NCI-H146 treated with DMSO at 0.1 percent for 48 hours (cell line): ENCODE measurements around the gene TTLL5.

Experiments used
- DNase-seq: peaks from one replicate; lab custom pipeline; 2025; ENCODE audit not compliant: unreplicated experiment; lab: John Stamatoyannopoulos, UW

The TTLL5 gene, protein sequence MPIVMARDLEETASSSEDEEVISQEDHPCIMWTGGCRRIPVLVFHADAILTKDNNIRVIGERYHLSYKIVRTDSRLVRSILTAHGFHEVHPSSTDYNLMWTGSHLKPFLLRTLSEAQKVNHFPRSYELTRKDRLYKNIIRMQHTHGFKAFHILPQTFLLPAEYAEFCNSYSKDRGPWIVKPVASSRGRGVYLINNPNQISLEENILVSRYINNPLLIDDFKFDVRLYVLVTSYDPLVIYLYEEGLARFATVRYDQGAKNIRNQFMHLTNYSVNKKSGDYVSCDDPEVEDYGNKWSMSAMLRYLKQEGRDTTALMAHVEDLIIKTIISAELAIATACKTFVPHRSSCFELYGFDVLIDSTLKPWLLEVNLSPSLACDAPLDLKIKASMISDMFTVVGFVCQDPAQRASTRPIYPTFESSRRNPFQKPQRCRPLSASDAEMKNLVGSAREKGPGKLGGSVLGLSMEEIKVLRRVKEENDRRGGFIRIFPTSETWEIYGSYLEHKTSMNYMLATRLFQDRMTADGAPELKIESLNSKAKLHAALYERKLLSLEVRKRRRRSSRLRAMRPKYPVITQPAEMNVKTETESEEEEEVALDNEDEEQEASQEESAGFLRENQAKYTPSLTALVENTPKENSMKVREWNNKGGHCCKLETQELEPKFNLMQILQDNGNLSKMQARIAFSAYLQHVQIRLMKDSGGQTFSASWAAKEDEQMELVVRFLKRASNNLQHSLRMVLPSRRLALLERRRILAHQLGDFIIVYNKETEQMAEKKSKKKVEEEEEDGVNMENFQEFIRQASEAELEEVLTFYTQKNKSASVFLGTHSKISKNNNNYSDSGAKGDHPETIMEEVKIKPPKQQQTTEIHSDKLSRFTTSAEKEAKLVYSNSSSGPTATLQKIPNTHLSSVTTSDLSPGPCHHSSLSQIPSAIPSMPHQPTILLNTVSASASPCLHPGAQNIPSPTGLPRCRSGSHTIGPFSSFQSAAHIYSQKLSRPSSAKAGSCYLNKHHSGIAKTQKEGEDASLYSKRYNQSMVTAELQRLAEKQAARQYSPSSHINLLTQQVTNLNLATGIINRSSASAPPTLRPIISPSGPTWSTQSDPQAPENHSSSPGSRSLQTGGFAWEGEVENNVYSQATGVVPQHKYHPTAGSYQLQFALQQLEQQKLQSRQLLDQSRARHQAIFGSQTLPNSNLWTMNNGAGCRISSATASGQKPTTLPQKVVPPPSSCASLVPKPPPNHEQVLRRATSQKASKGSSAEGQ (N-terminal part only)

DNA sequence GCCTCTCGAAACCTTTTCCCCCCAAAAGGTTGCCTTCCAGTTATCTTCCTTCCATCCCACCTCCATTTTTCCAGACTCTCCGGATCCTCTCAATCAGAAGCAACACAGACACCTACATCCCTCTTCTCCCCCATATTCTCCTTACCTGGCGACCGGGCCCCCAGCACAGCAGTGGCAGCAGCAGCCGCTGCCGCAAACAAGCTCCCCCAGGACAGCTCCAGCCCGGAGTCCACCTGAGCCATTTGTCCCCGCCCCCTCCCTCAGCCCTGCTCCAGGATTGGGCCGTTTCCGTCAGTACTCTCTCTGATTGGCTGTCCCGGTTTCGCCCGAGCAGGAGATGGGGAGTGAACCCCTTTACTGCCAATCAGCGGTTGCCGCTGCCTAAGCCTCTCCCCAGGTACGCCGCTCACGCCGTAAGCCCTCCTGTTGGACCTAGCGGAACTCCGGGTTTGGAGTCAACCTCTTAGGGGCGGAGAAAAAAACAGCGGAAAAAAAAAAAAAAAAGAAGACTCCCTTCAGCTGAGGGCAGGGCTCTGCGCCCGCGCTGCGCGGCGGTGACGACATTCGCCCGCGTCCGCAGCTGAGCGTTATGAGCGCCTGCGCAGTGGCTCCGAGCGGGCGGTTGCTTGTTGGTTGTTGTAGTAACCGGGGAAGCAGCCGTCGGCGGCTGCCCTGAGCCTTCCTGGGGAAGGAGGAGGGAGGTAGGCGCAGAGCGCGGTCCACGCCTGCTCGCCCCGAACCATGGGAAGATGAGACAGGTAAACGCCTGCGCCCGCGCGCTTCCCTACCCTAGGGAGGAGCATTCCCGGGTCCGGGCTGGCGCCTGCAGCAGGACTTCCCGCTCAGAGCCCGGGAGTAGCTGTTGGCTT, at the start of gene TTLL5, which contains the start of gene ERG28:
TTLL5 (plus strand) TSS at position 617 of the 869 bp plus-strand sequence. CDS start 1,904 bp downstream, outside the sequence.
ERG28 (minus strand) TSS at position 247 of the 869 bp plus-strand sequence. CDS start 3,374 bp downstream, outside the sequence.
- DNase-seq = peak; percentile 94

DNA sequence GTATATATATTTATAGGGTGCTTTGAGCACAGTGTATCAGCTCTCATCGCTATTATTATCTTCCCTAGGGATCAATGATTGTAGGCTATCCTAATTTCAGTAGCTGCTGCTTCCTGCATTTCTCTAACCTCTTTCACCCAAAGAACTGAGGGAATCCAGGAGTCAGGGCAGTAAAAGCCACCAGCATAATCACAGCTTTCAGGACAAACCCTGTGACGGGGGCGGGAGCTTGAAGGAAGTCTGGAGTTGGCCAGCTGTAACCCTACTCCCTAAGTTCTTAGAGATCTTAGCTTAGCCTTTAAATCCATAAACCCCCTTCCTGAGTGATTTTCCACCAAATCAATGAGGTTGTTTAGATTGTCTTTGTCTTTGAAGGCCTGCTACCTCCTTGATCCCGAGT, 48.9 kb upstream of the TTLL5 start:
- no peak for DNase-seq

DNA sequence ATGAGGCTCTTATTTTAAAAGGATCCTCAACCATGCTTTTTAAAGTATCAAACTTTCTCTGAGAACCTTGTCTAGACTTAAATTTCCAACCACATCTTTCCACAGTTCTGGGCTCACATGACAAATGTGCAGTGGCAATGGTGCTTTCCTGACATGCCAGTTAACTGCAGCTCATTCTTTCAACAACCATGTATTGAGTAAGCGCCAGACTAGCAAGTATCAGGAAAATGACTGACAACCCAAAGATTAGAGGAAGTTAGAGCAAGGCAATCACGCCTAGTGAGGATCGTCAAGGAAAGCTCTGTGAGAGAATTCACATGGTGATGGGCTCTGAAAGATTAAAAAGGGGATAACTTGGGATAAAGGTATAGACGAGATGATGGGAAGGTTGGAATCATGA, 46.9 kb upstream of the TTLL5 start:
- no peak for DNase-seq

DNA sequence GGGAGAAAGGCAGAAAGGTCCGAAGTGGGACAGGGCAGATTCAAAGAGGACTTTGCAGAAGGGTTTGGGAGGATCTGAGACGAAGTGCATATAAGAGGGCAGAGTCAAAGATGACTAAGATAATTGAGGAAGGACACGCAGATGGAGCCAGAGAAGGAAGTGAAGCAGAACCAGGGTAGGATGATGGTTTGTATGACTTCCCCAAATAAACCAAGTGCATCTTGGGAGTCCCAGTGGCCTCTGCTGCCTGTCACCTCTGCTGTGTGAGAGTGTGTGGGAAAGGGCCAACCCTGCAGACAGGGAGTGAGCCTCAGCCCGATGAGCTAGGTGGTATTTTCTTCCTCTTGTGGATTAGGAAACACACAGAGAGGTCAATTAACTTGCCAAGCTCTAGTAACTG, 45.8 kb upstream of the TTLL5 start:
- no peak for DNase-seq

DNA sequence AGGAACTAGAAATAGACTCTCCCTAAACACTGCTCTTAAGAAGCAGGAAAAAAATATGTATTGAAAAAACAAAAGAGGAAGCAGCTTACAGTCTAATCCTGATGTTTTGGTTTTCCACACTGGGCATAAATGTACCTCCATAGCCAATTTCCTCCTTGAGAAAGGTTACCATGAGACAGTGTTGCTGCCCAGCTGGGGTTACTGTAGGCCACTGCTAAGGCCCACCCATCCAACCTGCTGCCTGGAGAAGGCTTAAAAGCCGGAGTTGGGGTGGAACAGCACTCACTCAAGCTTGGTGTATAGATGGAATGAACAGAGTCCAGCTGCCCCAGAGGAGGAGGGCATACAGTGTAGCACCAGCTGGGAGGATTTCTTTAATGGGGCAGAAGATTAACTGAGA, 41.5 kb upstream of the TTLL5 start:
- no peak for DNase-seq

DNA sequence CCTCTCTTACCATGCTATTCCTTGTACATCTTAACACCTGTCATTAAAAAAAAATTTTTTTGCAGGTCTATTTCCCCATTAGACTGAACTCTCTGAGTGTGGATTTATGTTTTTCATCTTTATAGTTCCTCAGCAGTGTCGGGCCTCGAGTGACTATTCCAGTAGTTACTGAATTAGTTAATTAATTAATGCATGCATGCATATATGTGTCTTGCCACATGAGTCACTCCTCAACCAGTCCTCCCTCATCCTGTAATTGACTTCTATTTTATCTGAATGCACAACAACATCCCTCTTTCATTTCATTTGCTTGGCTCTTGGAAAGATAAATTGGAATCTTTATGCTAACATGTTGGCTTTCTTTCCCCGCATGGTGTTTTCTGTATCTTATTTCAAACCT, 36.0 kb upstream of the TTLL5 start:
- no peak for DNase-seq

DNA sequence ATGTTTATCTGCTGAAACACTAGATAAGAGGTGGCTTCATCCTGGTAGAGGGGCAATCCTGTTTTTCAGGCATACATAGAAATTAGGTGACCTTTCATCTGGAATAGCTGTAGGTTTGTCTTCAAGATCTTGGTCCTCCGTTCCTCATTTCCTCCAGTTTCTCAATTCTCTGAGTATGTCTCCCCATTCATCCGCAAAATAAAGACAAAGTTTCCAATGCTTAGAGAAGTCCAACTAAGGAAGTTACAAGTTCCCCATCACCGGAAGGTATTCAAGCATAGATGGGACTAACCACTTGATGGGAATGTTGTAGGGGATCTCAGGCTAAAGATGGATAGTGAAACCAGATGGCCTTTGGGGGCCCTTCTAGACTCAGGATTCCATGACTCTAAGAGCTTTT, 34.6 kb upstream of the TTLL5 start:
- no peak for DNase-seq

DNA sequence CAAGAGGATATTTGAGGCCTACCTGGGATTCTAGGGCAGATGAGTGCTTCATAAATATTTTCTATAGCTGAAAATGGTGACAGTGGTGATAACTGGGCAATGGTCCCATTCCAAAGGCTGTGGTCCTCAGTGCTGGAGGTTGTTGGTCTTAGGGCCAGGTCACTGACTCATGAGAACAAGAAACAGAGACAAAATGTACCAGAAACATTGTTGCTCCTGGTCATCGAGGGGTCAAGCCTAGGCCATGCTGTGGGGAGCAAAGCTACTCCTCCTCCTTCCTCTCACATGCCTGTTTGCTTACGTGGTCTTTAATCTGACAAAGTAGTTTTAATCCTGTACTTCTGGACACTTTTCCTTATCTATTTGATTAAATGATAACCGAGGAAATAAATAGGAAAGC, 34.2 kb upstream of the TTLL5 start:
- no peak for DNase-seq

DNA sequence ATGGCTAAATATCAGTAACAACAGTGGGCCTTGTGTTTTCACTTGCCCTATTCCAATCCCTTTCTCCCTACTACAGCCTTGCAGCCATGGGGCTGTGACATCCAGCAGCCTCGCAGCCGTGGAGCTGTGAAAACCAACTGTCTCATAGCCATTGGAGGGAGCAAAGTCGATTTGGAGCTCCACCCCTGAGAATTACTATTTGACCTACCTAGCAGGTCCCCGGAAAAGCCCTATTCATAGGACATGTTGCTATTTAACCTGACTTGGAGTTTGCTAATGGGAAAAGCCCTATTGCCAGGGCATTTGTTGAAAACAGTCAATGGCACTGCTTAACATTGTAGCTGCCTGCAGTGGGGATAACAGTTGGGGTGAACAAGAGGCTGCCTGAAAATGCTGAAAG, 33.6 kb upstream of the TTLL5 start:
- DNase-seq = no peak

DNA sequence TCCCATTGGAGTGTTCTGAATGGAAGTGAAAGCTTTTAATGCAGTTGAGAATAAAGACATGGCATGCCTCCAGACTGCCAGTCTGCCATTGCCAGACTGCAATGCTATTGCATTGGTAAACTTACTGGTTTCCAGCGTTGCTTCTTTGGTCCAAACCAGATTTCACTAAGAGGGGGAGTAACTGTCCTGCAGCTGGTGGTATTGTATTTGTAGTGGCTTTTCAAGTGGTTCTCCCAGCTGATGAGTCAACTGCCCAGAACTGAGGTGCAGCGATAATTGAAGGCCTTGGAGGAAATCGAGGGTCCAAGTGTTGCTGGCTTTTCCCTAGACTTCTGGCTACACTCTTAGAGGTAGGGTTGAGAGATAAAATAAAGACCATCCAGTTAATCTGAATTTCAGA, 32.2 kb upstream of the TTLL5 start:
- DNase-seq = no peak

DNA sequence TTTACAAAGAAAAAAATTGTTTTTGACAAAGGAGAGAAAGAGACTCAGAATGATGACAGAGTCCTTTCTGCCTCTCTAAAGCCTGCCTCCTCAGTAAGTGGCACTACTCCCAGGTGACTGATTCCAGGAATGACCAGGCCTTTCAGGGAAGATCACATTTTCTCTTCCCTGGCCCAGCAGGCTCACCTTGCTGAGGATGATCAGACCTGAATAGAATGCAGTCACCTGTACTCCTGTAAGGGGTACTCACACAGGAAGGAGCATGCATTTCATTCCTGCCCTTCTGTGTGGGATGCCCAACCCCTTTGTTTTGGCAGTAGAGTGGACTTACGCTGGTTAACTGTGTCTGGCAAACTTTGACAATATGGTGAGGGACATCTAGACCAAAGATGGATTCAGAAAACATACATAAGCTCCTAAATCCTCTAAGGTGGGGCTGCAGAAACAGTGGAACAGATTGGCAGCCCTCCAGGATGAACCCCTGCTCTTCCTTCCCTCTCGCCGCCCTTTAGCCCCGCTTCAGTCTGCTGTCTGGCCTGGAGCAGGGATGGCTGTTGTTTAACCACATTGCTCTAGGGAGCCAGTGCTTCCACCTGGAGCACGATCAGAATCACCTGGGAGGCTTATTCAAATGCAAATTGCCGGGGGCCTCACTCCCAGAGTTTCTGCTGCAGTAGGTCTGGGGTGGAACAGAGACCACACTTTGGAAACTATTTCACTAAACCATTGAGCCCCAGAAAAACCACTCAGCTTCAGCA, 30.2 kb upstream of the TTLL5 start:
- DNase-seq = peak; percentile 1

DNA sequence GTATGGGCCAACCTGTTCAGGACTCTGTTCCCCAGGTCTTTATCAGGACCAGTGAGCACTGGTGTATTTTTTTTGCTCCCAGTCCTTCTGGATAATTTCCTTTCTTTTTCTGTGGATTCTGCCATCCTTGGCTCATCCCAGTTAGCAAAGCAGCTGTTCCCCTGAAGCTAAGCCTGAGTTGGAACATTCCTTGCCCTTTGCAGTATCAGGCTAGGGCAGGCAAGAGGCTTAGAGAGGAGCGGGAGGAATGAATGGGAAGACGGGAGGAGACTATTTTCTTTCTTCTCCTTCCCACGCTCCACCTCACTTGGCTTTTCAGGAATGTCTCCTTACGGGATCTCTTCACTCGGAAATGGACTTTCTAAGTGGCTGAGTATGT, 29.6 kb upstream of the TTLL5 start:
- DNase-seq = no peak

DNA sequence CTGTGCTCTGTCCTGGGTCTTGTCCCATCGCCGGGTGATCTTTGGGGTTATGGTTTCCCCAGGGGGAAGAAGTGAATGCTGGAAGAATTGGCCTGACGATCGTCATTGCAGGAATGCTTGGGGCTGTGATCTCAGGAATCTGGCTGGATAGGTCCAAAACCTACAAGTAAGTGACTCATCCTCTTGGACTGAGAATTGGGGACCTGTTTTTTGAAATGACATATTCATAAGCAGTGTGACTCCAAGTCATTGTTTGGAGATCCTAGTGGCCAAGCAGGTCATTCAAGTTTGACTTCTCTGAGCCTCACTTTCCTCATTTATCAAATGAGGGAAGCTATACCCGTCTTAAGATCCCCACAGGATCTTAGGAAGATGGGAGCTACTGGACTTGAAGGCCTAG, 26.2 kb upstream of the TTLL5 start:
- no peak for DNase-seq

DNA sequence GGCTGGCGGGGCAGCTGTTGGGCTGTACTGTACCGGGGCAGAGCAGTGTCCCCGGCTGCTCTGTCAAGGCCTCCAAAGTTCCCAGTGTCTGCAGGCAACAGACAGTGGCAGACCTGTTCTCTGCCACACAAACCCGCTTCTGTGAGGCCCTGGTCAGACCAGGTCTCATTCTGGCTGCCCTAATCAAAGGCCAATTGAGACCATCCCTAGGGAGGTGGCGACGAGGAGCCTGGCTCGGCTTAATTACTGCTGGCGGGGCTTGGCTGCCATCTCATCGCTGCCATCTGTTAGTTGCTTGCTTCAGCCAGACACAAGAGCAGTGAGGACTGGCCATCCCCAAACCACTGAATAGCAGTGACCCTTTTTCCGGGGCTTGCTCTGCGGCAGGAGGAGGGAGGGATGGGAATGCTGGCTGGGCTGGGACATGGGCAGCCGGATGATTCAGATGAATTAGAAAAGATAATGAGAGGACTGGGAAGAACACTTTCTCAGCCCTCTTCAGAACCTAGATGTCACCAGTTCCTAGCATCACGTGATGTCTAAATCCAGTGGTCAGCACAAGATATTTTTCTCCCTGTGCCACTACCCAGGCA, 24.9 kb upstream of the TTLL5 start:
- DNase-seq = no peak

DNA sequence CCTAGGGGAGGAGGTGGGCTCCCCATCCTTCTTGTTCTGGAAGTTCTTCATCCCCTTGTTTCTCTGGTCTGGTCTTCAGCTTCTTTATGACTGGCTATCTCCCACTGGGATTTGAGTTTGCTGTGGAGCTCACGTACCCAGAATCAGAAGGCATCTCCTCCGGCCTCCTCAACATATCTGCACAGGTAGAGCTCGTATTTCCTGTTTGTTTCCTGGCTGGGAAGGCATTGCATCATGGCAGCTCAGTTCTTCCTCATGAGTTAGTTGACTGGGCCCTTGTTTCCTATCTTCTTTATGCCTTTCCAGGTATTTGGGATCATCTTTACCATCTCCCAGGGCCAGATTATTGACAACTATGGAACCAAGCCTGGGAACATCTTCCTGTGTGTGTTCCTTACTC, 20.2 kb upstream of the TTLL5 start:
- no peak for DNase-seq

DNA sequence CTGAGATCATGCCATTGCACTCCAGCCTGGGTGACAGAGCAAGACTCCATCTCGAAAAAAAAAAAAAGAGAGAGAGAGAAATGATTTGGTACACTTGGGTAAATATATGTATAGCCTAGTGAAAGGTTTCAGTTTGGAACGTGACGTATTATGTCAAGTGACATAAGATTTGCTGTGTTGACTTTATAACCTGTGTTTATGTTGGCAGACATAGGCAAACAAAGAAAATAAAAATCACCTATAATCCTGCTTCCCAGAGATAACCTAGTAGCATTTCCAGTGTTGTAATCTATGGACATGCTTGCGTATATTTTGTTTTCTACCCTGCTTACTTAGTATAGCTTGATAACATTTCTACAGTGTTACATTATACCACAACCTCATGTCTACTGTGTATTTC, 17.1 kb upstream of the TTLL5 start:
- DNase-seq = no peak

DNA sequence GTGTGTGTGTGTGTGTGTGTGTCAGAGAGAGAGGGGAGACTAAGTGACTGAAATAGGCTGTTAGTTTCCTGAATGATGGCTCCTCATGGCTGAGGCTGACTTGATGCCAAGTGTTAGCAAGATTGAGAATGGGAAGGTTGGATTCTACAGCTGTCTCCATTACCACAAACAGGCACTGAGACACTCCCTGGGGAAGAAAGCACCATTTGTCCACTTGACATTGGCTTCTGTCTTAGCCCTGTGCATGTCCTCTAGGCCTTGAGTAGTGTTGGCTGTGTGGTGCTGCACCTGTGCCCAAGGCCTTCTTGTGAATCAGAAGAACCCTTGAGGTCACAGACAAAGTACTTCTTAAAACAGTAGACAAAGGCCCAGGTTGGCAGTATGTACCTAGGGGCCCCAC, 16.0 kb upstream of the TTLL5 start:
- no peak for DNase-seq

DNA sequence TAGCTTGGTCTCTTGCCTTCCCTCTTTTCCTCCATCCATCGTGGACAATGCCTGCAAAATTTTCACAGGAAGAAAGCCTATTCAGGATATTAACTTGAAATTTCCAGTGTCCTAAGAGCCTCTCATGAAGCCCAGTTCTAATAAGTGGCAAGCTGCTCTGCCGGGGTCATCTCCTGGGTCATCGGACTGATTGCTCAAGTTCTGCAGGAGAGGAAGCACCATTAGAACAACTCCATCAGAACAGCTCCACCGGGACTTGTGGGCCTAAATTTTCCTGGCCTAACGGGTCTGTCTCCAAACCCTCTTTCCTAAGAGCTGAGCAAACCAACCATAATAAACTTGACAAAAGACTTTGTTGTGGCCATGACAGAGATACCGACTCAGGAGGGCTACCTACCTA, 14.3 kb upstream of the TTLL5 start:
- no peak for DNase-seq

DNA sequence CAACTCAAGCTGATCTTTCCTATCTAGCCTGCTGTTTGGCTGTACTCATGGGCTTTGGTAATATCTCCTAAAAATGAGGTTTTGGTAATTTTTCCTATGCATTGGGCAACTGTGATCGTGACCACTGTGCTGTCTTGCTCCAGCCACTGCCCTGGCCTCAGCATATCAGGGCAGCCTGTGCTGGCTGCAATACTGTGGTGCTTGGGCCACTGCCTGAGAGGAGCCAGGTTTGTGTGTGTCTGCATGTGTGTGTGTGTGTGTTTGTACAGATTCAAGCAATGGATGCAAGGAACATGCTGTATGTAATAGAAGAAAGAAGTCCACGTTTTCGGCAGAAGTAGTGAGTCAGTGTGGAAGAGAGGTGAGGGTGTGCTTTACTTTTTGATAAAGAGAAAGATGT, 13.4 kb upstream of the TTLL5 start:
- no peak for DNase-seq
